Mesothelial cell of epicardium (in vitro differentiated cells): ENCODE data around the gene ZNF3. TPM values are rescaled to one million over a fixed set of nuclear protein-coding genes. Genes with fewer than 3 reads are reported as not detected.

Source experiments
- DNase-seq, 2 experiments: peaks; one replicate each; pipeline ENCODE4 v3.0.0; 2021; ENCODE audit warnings: low spot score in 2 of 2; ENCODE audit not compliant: unreplicated experiment in 2 of 2
- H3K27ac Mint-ChIP-seq: 2 replicates; pipeline ENCODE4 v1.8.0; 2021; ENCODE audit warnings: mixed read lengths
- H3K27me3 Mint-ChIP-seq: 2 replicates; pipeline ENCODE4 v1.8.0; 2021; ENCODE audit warnings: low read depth, mixed read lengths
- H3K36me3 Mint-ChIP-seq: 2 replicates; pipeline ENCODE4 v1.8.0; 2021; ENCODE audit warnings: mixed read lengths
- H3K4me1 Mint-ChIP-seq: 2 replicates; pipeline ENCODE4 v1.8.0; 2021; ENCODE audit warnings: mixed read lengths
- H3K4me3 Mint-ChIP-seq: 2 replicates; pipeline ENCODE4 v1.8.0; 2021; ENCODE audit warnings: mild to moderate bottlenecking, moderate library complexity, mixed read lengths
- H3K9me3 Mint-ChIP-seq: 2 replicates; pipeline ENCODE4 v1.8.0; 2021; ENCODE audit warnings: mixed read lengths
- total RNA-seq: library from RNA; stranded (reverse); gene quantifications from 3 replicates; pipeline ENCODE4 v1.2.1, GENCODE V29; 2021
- TF ChIP-seq, protein P1 (sequence below): fragments of 200-600 bp; sonication (generic); IDR thresholded peaks from one replicate; pipeline ENCODE4 v1.5.0; 2021; ENCODE audit warnings: antibody characterized with exemption; ENCODE audit not compliant: unreplicated experiment

ZNF3 gene
- total RNA-seq, 1 donor from 2014 or later, result 85.9 TPM

GRCh38 chr7:100126931-100127865 is 45.7 kb upstream of the ZNF3 start, which contains the start of gene MBLAC1:
Gene MBLAC1, plus strand, starts transcription at chr7:100126967. Its CDS starts 429 bp downstream, at chr7:100127396.
- H3K27ac Mint-ChIP-seq, result peak within 1 kb of the TSS; percentile 99
- H3K4me1 Mint-ChIP-seq, result peaks cover 20% of the 10 kb centered on the region
- no peaks in the 10 kb centered on the region for H3K9me3 Mint-ChIP-seq
- H3K4me3 Mint-ChIP-seq, result peak within 1 kb of the TSS; percentile 96
- peak; percentile 71 to 89 for DNase-seq
- H3K36me3 Mint-ChIP-seq, result peaks cover 2% of the 10 kb centered on the region
- no peaks in the 10 kb centered on the region for H3K27me3 Mint-ChIP-seq
- TF ChIP-seq, protein P1, sequence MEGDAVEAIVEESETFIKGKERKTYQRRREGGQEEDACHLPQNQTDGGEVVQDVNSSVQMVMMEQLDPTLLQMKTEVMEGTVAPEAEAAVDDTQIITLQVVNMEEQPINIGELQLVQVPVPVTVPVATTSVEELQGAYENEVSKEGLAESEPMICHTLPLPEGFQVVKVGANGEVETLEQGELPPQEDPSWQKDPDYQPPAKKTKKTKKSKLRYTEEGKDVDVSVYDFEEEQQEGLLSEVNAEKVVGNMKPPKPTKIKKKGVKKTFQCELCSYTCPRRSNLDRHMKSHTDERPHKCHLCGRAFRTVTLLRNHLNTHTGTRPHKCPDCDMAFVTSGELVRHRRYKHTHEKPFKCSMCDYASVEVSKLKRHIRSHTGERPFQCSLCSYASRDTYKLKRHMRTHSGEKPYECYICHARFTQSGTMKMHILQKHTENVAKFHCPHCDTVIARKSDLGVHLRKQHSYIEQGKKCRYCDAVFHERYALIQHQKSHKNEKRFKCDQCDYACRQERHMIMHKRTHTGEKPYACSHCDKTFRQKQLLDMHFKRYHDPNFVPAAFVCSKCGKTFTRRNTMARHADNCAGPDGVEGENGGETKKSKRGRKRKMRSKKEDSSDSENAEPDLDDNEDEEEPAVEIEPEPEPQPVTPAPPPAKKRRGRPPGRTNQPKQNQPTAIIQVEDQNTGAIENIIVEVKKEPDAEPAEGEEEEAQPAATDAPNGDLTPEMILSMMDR, result no peak

GRCh38 chr7:100126239-100126930 is 44.9 kb upstream of the ZNF3 start:
- TF ChIP-seq, protein P1, result no peak
- Mint-ChIP-seq H3K36me3 (peaks cover 2% of the 10 kb centered on the region), H3K27me3 (no peaks in the 10 kb centered on the region), H3K4me1 (peaks cover 20% of the 10 kb centered on the region), H3K4me3 (peak overlapping the region; percentile 96), H3K9me3 (no peaks in the 10 kb centered on the region), H3K27ac (peak overlapping the region; percentile 99)
- no peak for DNase-seq

GRCh38 chr7:100124301-100125230 is 43.0 kb upstream of the ZNF3 start:
- peaks cover 2% of the 10 kb centered on the region for H3K36me3 Mint-ChIP-seq
- peak overlapping the region; percentile 13 for H3K4me3 Mint-ChIP-seq
- peak overlapping the region; percentile 17 for H3K27ac Mint-ChIP-seq

GRCh38 chr7:100122568-100122967 is 41.0 kb upstream of the ZNF3 start:
- H3K36me3 Mint-ChIP-seq, result peaks cover 2% of the 10 kb centered on the region
- H3K27me3 Mint-ChIP-seq, result no peaks in the 10 kb centered on the region
- no peaks in the 10 kb centered on the region for H3K9me3 Mint-ChIP-seq
- peaks cover 29% of the 10 kb centered on the region for H3K4me1 Mint-ChIP-seq
- H3K27ac Mint-ChIP-seq, result no peak overlapping the region
- no peak for DNase-seq
- TF ChIP-seq, protein P1, result no peak
- no peak overlapping the region for H3K4me3 Mint-ChIP-seq

More at GRCh38 chr7:100124301-100125230, 43.0 kb upstream of the ZNF3 start:
- no peaks in the 10 kb centered on the region for H3K9me3 Mint-ChIP-seq
- peaks cover 29% of the 10 kb centered on the region for H3K4me1 Mint-ChIP-seq
- TF ChIP-seq, protein P1, result no peak
- H3K27me3 Mint-ChIP-seq, result no peaks in the 10 kb centered on the region
- DNase-seq, result no peak

- Mint-ChIP-seq H3K4me3 (no peak overlapping the region), H3K4me1 (peaks cover 29% of the 10 kb centered on the region), H3K9me3 (no peaks in the 10 kb centered on the region), H3K27ac (no peak overlapping the region), H3K36me3 (peaks cover 2% of the 10 kb centered on the region), H3K27me3 (no peaks in the 10 kb centered on the region)
- TF ChIP-seq, protein P1, result no peak
- DNase-seq, result no peak
Measured at GRCh38 chr7:100122067-100122466, 40.5 kb upstream of the ZNF3 start.
